ENCODE results near the gene LARP4.
"Not testable (repeated sequence)": the region's sequence is repeated elsewhere in the genome, so short reads cannot be mapped to it uniquely, and the experiment has no call there.

Gene LARP4

GRCh38 chr12:50401500-50402081 is 906 bp downstream of the LARP4 start:
- DNase-seq = no peak

GRCh38 chr12:50402264-50403000 is 1.7 kb downstream of the LARP4 start:
- DNase-seq = no peak

DNA sequence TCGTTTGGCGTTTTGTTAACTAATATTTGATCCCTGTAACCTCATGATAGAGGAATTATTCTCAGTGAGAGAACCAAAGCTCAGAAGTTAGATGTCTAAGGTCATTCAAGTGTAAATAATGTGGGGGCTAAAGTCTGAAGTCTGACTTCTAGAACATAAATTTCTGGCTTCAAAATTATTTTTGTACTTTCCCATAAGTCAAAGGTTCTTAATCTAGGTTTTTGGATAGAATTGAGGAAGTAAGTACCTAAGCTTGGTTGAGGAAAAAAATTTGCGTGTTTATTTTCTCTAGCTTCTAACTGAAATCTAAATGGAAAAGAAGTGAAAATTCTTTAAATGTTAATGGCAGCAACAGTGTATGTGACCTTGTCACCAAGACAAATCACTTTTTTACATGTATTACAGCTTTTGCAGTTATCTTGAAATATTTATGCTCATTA is 2.3 kb downstream of the LARP4 start:
- no peak for DNase-seq

- DNase-seq = no peak
Observed at GRCh38 chr12:50404307-50404706, 3.6 kb downstream of the LARP4 start.

DNA sequence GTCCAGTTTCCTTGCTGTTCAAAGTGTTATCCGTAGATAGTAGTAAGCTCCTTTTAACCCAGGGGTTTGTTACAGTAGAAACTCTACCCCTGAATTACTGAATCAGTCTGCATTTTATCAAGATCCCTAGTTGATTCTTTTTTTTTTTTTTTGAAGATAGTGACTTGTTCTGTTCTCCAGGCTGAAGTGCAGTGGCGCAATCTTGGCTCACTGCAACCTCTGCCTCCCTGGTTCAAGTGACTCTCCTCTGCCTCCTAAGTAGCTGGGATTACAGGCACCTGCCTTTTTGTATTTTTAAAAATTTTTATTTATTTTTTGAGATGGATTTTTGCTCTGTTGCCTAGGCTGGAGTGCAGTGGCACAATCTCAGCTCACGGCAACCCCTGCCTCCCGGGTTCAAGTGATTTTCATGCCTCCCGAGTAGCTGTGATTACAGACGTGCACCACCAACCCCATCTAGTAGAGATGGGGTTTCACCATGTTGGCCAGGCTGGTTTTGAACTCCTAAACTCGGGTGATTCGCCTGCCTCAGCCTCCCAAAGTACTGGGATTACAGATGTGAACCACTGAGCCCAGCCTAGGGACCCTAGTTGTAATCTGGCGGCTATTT is 10.5 kb downstream of the LARP4 start:
- DNase-seq = no peak

- DNase-seq = no peak
Observed at GRCh38 chr12:50415899-50416479, 15.3 kb downstream of the LARP4 start.

- no peak for DNase-seq
Observed at GRCh38 chr12:50419112-50419909, 18.6 kb downstream of the LARP4 start.

DNA sequence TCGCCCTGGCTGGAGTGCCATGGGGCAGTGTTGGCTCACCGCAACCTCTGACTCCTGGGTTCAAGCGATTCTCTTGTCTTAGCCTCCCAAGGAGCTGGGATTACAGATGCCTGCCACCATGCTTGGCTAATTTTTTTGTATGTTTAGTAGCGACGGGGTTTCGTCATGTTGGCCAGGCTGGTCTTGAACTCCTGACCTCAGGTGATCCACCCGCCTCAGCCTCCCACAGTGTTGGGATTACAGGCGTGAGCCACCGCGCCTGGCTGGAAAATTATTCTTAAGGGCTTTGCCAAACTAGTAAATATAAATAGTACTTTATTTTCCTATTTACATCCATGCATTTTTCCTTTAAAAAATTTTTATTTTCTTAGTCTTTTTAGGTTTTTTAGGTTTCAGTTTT is 22.2 kb downstream of the LARP4 start:
- not testable (repeated sequence) for DNase-seq

GRCh38 chr12:50423342-50423741 is 22.7 kb downstream of the LARP4 start:
- not testable (repeated sequence) for DNase-seq

- DNase-seq = no peak
Observed at GRCh38 chr12:50425589-50426258, 25.0 kb downstream of the LARP4 start.

GRCh38 chr12:50431656-50432055 is 31.0 kb downstream of the LARP4 start:
- DNase-seq = not testable (repeated sequence)

- DNase-seq = peak in 1 of 6 experiments; percentile 1
Observed at GRCh38 chr12:50440288-50440687, 39.6 kb downstream of the LARP4 start.

DNA sequence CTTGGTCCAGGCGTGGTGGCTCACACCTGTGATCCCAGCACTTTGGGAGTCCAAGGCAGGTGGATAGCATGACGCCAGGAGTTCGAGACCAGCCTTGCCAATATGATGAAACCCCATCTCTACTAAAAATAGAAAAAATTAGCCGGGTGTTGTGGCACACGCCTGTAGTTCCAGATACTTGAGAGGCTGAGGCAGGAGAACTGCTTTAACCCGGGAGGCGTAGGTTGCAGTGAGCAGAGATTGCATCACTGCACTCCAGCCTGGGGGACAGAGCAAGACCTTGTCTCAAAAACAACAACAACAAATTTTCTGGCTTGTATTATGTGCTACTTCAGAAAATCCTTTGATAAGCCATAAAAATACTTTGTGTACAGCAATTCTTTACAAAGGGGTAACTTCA is 41.1 kb downstream of the LARP4 start:
- DNase-seq = no peak

- no peak for DNase-seq
Observed at GRCh38 chr12:50442178-50442908, 41.7 kb downstream of the LARP4 start.

DNA sequence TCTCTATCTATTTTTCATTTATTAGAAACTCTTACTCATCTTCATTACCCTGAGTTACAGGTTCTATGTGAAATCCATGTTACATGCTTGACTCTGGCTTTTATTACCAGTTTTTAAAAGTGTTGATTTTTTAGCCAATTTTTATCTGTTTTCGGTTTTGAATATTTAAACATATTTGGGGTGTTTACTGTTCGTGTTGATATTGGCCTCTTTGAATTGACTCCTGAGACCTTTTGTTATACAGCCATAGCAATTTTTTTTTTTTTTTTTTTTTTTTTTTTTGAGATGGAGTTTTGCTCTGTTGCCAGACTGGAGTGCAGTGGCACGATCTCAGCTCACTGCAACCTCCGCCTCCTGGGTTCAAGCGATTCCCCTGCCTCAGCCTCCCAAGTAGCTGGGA is 49.0 kb downstream of the LARP4 start:
- not testable (repeated sequence) for DNase-seq

DNA sequence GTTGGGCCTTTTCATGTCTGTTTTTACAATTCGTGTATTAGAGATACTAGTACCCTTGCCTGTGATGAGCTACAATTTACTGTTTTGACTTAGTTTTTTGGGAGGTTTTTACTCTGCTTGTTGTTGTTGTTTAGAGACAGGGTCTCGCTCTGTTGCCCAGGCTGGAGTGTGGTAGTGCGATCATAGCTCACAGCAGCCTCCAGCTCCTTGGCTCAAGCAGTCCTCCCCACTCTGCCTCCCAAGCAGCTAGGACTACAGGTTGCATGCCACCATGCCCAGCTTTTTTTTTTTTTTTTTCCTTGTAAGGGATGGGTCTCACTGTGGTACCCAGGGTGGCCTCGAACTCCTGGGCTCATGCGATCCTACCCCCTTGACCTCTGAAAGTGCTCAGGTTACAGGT is 52.1 kb downstream of the LARP4 start:
- no peak for DNase-seq

- no peak for DNase-seq
Observed at GRCh38 chr12:50453872-50454271, 53.2 kb downstream of the LARP4 start.

GRCh38 chr12:50458606-50459005 is 57.9 kb downstream of the LARP4 start:
- DNase-seq = no peak

GRCh38 chr12:50467439-50467838 is 66.8 kb downstream of the LARP4 start:
- DNase-seq = no peak

GRCh38 chr12:50477241-50477832 is 76.7 kb downstream of the LARP4 start:
- DNase-seq = no peak

DNA sequence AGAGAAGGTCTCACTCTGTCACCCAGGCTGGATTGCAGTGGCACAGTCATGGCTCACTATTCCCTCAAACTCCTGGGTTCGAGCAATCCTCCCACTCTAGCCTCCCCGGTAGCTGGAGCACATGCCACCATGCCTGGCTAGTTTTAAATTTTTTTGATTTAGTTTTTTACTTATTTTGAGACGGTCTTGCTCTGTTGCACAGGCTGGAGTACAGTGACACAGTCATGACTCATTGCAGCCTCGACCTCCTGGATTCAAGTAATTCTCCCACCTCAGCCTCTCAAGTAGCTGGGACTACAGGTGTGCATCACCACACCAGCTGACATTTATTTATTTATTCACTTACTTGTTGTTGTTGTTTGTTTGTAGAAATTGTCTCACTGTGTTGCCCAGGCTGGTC is 81.9 kb downstream of the LARP4 start:
- DNase-seq = no peak

Data from stimulated activated naive CD4-positive, alpha-beta T cell (primary cell).